Trophoblast cell (in vitro differentiated cells and primary cell): Measurements from ENCODE around the gene IL5.
A peak's percentile ranks its signal among the peaks of the same experiment; 100 is the strongest.
"Not testable (repeated sequence)": the region's sequence is repeated elsewhere in the genome, so short reads cannot be mapped to it uniquely, and the experiment has no call there.

Experiments
- DNase-seq, 2 donors: peaks; one replicate each; pipeline ENCODE4 v3.0.0-alpha.2; 2016
- H2AFZ ChIP-seq: 2 replicates; pipeline ENCODE4 v1.6.1; 2013; ENCODE audit warnings: low read length, moderate library complexity, mild to moderate bottlenecking; ENCODE audit not compliant: insufficient read depth, poor library complexity
- H2AK5ac ChIP-seq: 2 replicates; pipeline ENCODE4 v1.6.1; 2013; ENCODE audit warnings: mild to moderate bottlenecking, low read length
- H2BK120ac ChIP-seq: 2 replicates; pipeline ENCODE4 v1.6.1; 2013; ENCODE audit warnings: low read length, mild to moderate bottlenecking, moderate library complexity; ENCODE audit not compliant: insufficient read depth, poor library complexity
- H2BK12ac ChIP-seq: 2 replicates; pipeline ENCODE4 v1.6.1; 2013; ENCODE audit warnings: mild to moderate bottlenecking, low read length, moderate library complexity
- H2BK5ac ChIP-seq: 2 replicates; pipeline ENCODE4 v1.6.1; 2013; ENCODE audit warnings: low read length, low read depth, moderate library complexity, mild to moderate bottlenecking; ENCODE audit not compliant: poor library complexity
- H3K14ac ChIP-seq: 2 replicates; pipeline ENCODE4 v1.6.1; 2013; ENCODE audit warnings: mild to moderate bottlenecking, low read length
- H3K18ac ChIP-seq: 2 replicates; pipeline ENCODE4 v1.6.1; 2013; ENCODE audit warnings: mild to moderate bottlenecking, low read length
- H3K23ac ChIP-seq: 2 replicates; pipeline ENCODE4 v1.6.1; 2013; ENCODE audit warnings: low read length
- H3K27ac ChIP-seq: 2 replicates; pipeline ENCODE4 v1.5.1; 2013; ENCODE audit warnings: low read depth, mild to moderate bottlenecking, inconsistent platforms, low read length, moderate library complexity
- H3K27me3 ChIP-seq: 2 replicates; pipeline ENCODE4 v1.6.1; 2013; ENCODE audit warnings: inconsistent platforms, mild to moderate bottlenecking, low read length, moderate library complexity; ENCODE audit not compliant: insufficient read depth
- H3K36me3 ChIP-seq, 2 experiments: 1 replicate in 1 of 2; 2 replicates in 1 of 2; pipeline ENCODE4 v1.6.1; 2013; ENCODE audit warnings: low read length in 2 of 2, mild to moderate bottlenecking in 2 of 2, moderate library complexity in 1 of 2; ENCODE audit not compliant: insufficient read depth in 2 of 2, control insufficient read depth in 1 of 2
- H3K4ac ChIP-seq: 2 replicates; pipeline ENCODE4 v1.6.1; 2013; ENCODE audit warnings: low read depth, mild to moderate bottlenecking, low read length, moderate library complexity
- H3K4me1 ChIP-seq, 2 experiments: 1 replicate in 1 of 2; 2 replicates in 1 of 2; pipeline ENCODE4 v1.6.1; 2013; ENCODE audit warnings: low read length in 2 of 2, mild to moderate bottlenecking in 2 of 2, moderate library complexity in 1 of 2; ENCODE audit not compliant: insufficient read depth in 2 of 2, control insufficient read depth in 1 of 2
- H3K4me2 ChIP-seq: 2 replicates; pipeline ENCODE4 v1.6.1; 2013; ENCODE audit warnings: inconsistent platforms, mild to moderate bottlenecking, low read length, moderate library complexity
- H3K4me3 ChIP-seq: 2 replicates; pipeline ENCODE4 v1.5.1; 2013; ENCODE audit warnings: mild to moderate bottlenecking, low read depth, low read length, inconsistent platforms
- H3K79me1 ChIP-seq: one replicate; pipeline ENCODE4 v1.6.1; 2013; ENCODE audit warnings: low read length
- H3K79me2 ChIP-seq: 2 replicates; pipeline ENCODE4 v1.6.1; 2013; ENCODE audit warnings: low read length, mild to moderate bottlenecking; ENCODE audit not compliant: control insufficient read depth, insufficient read depth, poor library complexity
- H3K9ac ChIP-seq: 2 replicates; pipeline ENCODE4 v1.6.1; 2013; ENCODE audit warnings: mild to moderate bottlenecking, low read length
- H3K9me3 ChIP-seq: 2 replicates; pipeline ENCODE4 v1.6.1; 2013; ENCODE audit warnings: low read depth, mild to moderate bottlenecking, control low read depth, inconsistent platforms, low read length; ENCODE audit not compliant: insufficient read depth
- H4K12ac ChIP-seq: 2 replicates; pipeline ENCODE4 v1.6.1; 2013; ENCODE audit warnings: low read depth, mild to moderate bottlenecking, low read length, moderate library complexity
- H4K8ac ChIP-seq: 2 replicates; pipeline ENCODE4 v1.6.1; 2013; ENCODE audit warnings: low read depth, mild to moderate bottlenecking, low read length, moderate library complexity
- H4K91ac ChIP-seq: one replicate; pipeline ENCODE4 v1.6.1; 2013; ENCODE audit warnings: low read depth, mild to moderate bottlenecking, low read length, moderate library complexity
- WGBS: extraction: QIAGEN DNeasy Blood & Tissue Kit; methylation state at CpG from one replicate; pipeline ENCODE4 v1.1.7; 2013; ENCODE audit warnings: missing lambda C conversion rate; ENCODE audit not compliant: insufficient read length, insufficient coverage; ENCODE audit errors: extremely low coverage; 5-methylcytosine and 5-hydroxymethylcytosine counted together

The IL5 gene

GRCh38 chr5:132526290-132526973 is 16.9 kb downstream of the IL5 start:
- no peaks in the 10 kb centered on the region for H3K79me2 ChIP-seq
- H3K4ac ChIP-seq, result no peak overlapping the region
- H3K4me2 ChIP-seq, result peak overlapping the region; percentile 61
- H3K9ac ChIP-seq, result no peak overlapping the region
- H3K18ac ChIP-seq, result no peak overlapping the region
- H3K14ac ChIP-seq, result no peak overlapping the region
- H4K91ac ChIP-seq, result no peak overlapping the region
- H3K23ac ChIP-seq, result no peak overlapping the region
- H2AK5ac ChIP-seq, result no peak overlapping the region
- DNase-seq, result peak; percentile 41 to 89
- H4K12ac ChIP-seq, result no peak overlapping the region
- H2BK12ac ChIP-seq, result peak overlapping the region; percentile 20
- no peak overlapping the region for H2BK120ac ChIP-seq
- no peaks in the 10 kb centered on the region for H3K4me1 ChIP-seq
- no peak overlapping the region for H4K8ac ChIP-seq
- no peak overlapping the region for H3K4me3 ChIP-seq
- WGBS, result no CpG with 5 or more reads among the region's 11 CpGs
- H3K27ac ChIP-seq, result no peak overlapping the region
- peak overlapping the region; percentile 20 for H2AFZ ChIP-seq
- H3K36me3 ChIP-seq, result no peaks in the 10 kb centered on the region
- no peaks in the 10 kb centered on the region for H3K9me3 ChIP-seq
- no peaks in the 10 kb centered on the region for H3K79me1 ChIP-seq
- H3K27me3 ChIP-seq, result no peaks in the 10 kb centered on the region
- no peak overlapping the region for H2BK5ac ChIP-seq

DNA sequence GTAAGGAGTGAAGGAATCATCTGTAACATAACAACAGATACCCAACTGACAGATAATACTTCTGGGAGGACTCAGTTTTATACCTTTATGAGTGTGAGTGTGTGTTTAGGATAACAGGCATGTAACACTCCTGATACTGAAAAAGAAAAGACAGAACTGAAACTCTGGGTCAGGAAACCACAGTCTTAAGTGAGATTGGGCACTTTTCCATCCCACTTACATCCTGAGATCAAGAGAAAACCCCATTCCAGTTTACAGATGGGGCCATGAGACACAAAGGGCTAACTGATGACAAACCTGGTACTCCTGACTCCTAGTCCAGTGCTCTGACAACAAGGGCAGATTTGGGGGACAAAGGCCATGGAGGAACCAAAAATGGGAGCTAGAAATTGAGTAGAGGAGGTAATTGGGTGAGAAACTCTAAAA is 18.0 kb downstream of the IL5 start:
- no peak overlapping the region for H3K14ac ChIP-seq
- H3K23ac ChIP-seq, result no peak overlapping the region
- H4K8ac ChIP-seq, result no peak overlapping the region
- no peak for DNase-seq
- no peaks in the 10 kb centered on the region for H3K9me3 ChIP-seq
- H3K4me2 ChIP-seq, result no peak overlapping the region
- H3K18ac ChIP-seq, result no peak overlapping the region
- no peak overlapping the region for H2AFZ ChIP-seq
- H3K79me2 ChIP-seq, result no peaks in the 10 kb centered on the region
- no peak overlapping the region for H3K9ac ChIP-seq
- no peak overlapping the region for H4K12ac ChIP-seq
- no peak overlapping the region for H3K4ac ChIP-seq
- no peaks in the 10 kb centered on the region for H3K27me3 ChIP-seq
- H3K4me1 ChIP-seq, result no peaks in the 10 kb centered on the region
- H3K79me1 ChIP-seq, result no peaks in the 10 kb centered on the region
- H3K27ac ChIP-seq, result no peak overlapping the region
- no peak overlapping the region for H2BK120ac ChIP-seq
- H2BK5ac ChIP-seq, result no peak overlapping the region
- H4K91ac ChIP-seq, result no peak overlapping the region
- no peak overlapping the region for H2BK12ac ChIP-seq
- H3K4me3 ChIP-seq, result no peak overlapping the region
- H2AK5ac ChIP-seq, result no peak overlapping the region
- H3K36me3 ChIP-seq, result no peaks in the 10 kb centered on the region

DNA sequence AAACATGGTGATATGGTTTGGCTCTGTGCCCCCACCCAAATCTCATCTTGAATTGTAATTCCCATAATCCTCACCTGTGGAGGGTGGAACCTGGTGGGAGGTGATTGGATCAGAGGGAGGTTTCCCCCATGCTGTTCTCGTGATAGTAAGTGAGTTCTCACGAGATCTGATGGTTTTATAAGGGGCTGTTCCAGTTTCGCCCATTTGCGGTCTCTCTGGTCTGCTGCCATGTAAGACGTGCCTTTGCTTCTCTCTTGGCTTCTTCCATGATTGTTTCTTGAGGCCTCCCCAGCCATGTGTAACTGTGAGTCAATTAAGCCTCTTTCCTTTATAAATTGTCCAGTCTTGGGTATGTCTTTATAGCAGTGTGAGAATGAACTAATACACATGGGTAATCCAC is 18.4 kb downstream of the IL5 start:
- H3K9me3 ChIP-seq, H3K79me1 ChIP-seq, H3K4ac ChIP-seq, H3K4me2 ChIP-seq, H4K91ac ChIP-seq, H2BK5ac ChIP-seq, H3K79me2 ChIP-seq, H2BK120ac ChIP-seq, H3K4me3 ChIP-seq, H3K18ac ChIP-seq, H2AK5ac ChIP-seq, DNase-seq, H2BK12ac ChIP-seq, H3K4me1 ChIP-seq, H3K27ac ChIP-seq, H3K27me3 ChIP-seq, H3K36me3 ChIP-seq, H4K12ac ChIP-seq, H3K14ac ChIP-seq, H2AFZ ChIP-seq, H3K9ac ChIP-seq, H3K23ac ChIP-seq, H4K8ac ChIP-seq: not testable (repeated sequence)
- WGBS, result no CpG with 5 or more reads among the region's 5 CpGs

GRCh38 chr5:132522067-132522466 is 21.3 kb downstream of the IL5 start:
- not testable (repeated sequence) for H2BK120ac ChIP-seq, H4K8ac ChIP-seq, H4K12ac ChIP-seq, H2AK5ac ChIP-seq, DNase-seq, H3K79me2 ChIP-seq, H4K91ac ChIP-seq, H3K4ac ChIP-seq, H3K36me3 ChIP-seq, H2BK5ac ChIP-seq, H3K9ac ChIP-seq, H3K4me3 ChIP-seq, H3K4me1 ChIP-seq, H2AFZ ChIP-seq, H3K9me3 ChIP-seq, H3K18ac ChIP-seq, H3K27me3 ChIP-seq, H3K27ac ChIP-seq, H3K23ac ChIP-seq, H3K14ac ChIP-seq, H2BK12ac ChIP-seq, H3K79me1 ChIP-seq, H3K4me2 ChIP-seq
- WGBS, result no CpG with 5 or more reads among the region's 1 CpG
